Fibroblast of lung (primary cell): ENCODE results near the gene SLC18A3.

Experiments used
- CTCF ChIP-seq, 2 donors: IDR thresholded peaks in 1 of 2; conservative IDR thresholded peaks in 1 of 2; 1 replicate in 1 of 2; 2 replicates in 1 of 2; pipeline ENCODE4 v1.5.1; 2011 to 2012; ENCODE audit warnings: low read length in 2 of 2, control low read depth in 1 of 2, inconsistent platforms in 1 of 2, low read depth in 1 of 2, mild to moderate bottlenecking in 1 of 2
- EZH2 ChIP-seq: IDR thresholded peaks from 2 replicates; pipeline ENCODE4 v1.5.1; 2012; ENCODE audit warnings: low read length, control low read depth, mild to moderate bottlenecking; ENCODE audit errors: missing control alignments

GRCh38 chr10:49655099-49655498 lies 45.0 kb downstream of the SLC18A3 start:
- TF ChIP-seq CTCF (conservative IDR thresholded peaks at IDR 0.05 in 1 of 2, IDR thresholded peaks at IDR 0.05 in 1 of 2; ENCODE audit: low read depth in 1 of 2, low read length in 2 of 2) (no peak), EZH2 (no peak)
